ENCODE measurements around the gene PCNT. TPM values are rescaled to one million over a fixed set of nuclear protein-coding genes. Genes with fewer than 3 reads are reported as not detected.

PCNT gene
- total RNA-seq, 1 experiment from 2014 or later, result 39.6 TPM

DNA sequence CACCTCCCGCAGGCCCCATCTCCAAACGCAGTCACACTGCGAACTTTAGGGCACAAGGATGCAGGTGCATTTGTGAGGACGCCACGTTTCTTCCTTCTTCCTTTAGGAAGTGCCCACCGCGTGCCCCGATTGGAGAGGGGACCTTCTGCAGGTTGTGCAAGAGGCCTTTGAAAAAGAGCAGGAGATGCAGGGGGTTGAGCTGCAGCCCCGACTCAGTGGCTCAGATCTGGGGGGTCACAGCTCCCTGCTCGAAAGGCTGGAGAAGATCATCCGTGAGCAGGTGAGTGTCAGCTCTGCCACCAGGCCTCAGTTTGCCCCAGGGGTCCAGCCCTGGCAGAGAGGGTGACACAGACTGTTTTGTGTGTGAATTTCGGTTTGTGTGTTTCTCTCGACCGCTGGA lies 103.6 kb downstream of the PCNT start:
- no peak overlapping the region for H2BK12ac ChIP-seq (ENCODE audit: insufficient read length, low read depth, low read length)
- H2AFZ ChIP-seq (ENCODE audit: low read length), result no peak overlapping the region
- H4K5ac ChIP-seq (ENCODE audit: insufficient read length, low read depth, low read length), result no peak overlapping the region
- Mint-ChIP-seq H3K36me3 (ENCODE audit: insufficient read depth in 1 of 3, low read depth in 3 of 3) (peaks cover 18 to 48% (median 45%) of the 10 kb centered on the region in 3 experiments; a peak in 6 of 7 replicates), H3K27ac (peak overlapping the region in 2 of 3 experiments; percentile 57 to 87; a peak in 3 of 7 replicates), H3K4me1 (peaks cover 2 to 5% of the 10 kb centered on the region in 2 experiments; a peak in 3 of 4 replicates), H3K9me3 (no peaks in the 10 kb centered on the region), H3K4me3 (no peak overlapping the region), H3K27me3 (ENCODE audit: low read depth) (no peaks in the 10 kb centered on the region; the same call in 1 of the 2 replicates)
- no peak overlapping the region for H2AK5ac ChIP-seq (ENCODE audit: insufficient read length, low read length)
- no peak overlapping the region for H4K8ac ChIP-seq (replicated peaks; ENCODE audit: insufficient read length, low read depth, low read length)
- TF ChIP-seq, protein P1, sequence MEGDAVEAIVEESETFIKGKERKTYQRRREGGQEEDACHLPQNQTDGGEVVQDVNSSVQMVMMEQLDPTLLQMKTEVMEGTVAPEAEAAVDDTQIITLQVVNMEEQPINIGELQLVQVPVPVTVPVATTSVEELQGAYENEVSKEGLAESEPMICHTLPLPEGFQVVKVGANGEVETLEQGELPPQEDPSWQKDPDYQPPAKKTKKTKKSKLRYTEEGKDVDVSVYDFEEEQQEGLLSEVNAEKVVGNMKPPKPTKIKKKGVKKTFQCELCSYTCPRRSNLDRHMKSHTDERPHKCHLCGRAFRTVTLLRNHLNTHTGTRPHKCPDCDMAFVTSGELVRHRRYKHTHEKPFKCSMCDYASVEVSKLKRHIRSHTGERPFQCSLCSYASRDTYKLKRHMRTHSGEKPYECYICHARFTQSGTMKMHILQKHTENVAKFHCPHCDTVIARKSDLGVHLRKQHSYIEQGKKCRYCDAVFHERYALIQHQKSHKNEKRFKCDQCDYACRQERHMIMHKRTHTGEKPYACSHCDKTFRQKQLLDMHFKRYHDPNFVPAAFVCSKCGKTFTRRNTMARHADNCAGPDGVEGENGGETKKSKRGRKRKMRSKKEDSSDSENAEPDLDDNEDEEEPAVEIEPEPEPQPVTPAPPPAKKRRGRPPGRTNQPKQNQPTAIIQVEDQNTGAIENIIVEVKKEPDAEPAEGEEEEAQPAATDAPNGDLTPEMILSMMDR (conservative IDR thresholded peaks at IDR 0.05), result no peak
- no peak overlapping the region for H3T11ph ChIP-seq (ENCODE audit: low read length)
- H3K23ac ChIP-seq (ENCODE audit: insufficient read length, low read depth, low read length), result no peak overlapping the region
- no peaks in the 10 kb centered on the region for H3K79me2 ChIP-seq (ENCODE audit: insufficient read depth, low read length)
- no peak overlapping the region for H4K91ac ChIP-seq (ENCODE audit: insufficient read length, low read depth, low read length)
- no peaks in the 10 kb centered on the region for H3K9me3 ChIP-seq (ENCODE audit: control insufficient read depth, low read depth, low read length)
- H3K4ac ChIP-seq (ENCODE audit: low read depth, low read length), result no peak overlapping the region
- no peak overlapping the region for H2BK15ac ChIP-seq (ENCODE audit: low read depth, low read length)
- H3K56ac ChIP-seq (ENCODE audit: insufficient read length, low read depth, low read length), result no peak overlapping the region
- H3K4me1 ChIP-seq (ENCODE audit: insufficient read depth, low read length), result no peaks in the 10 kb centered on the region
- H3K4me2 ChIP-seq (ENCODE audit: insufficient read depth, insufficient read length, low read length), result no peak overlapping the region
- no peak overlapping the region for H3K27ac ChIP-seq (ENCODE audit: insufficient read length, low read depth, low read length)
- no peaks in the 10 kb centered on the region for H4K20me1 ChIP-seq (ENCODE audit: control insufficient read depth, insufficient read depth, insufficient read length)
- no peak overlapping the region for H2BK5ac ChIP-seq (ENCODE audit: insufficient read length, low read length)
- H2BK20ac ChIP-seq (ENCODE audit: low read depth, low read length, poor library complexity, severe bottlenecking), result no peak overlapping the region
- H3K79me1 ChIP-seq (ENCODE audit: insufficient read depth, low read depth, low read length, poor library complexity, severe bottlenecking), result no peaks in the 10 kb centered on the region
- H3K27me3 ChIP-seq (ENCODE audit: insufficient read depth, low read length), result no peaks in the 10 kb centered on the region
- no peak for DNase-seq
- H3K23me2 ChIP-seq (ENCODE audit: insufficient read length, low read depth, low read length, poor library complexity, severe bottlenecking), result no peaks in the 10 kb centered on the region
- no CpG with 5 or more reads among the region's 14 CpGs for WGBS (ENCODE audit: extremely low coverage, insufficient read length, low lambda C conversion rate)
- H3K14ac ChIP-seq (ENCODE audit: insufficient read depth, low read length), result no peak overlapping the region; the same call in 1 of the 2 replicates
- H3K18ac ChIP-seq (ENCODE audit: insufficient read length, low read depth, low read length), result no peak overlapping the region
- H2BK120ac ChIP-seq (ENCODE audit: low read depth, low read length, poor library complexity, severe bottlenecking), result no peak overlapping the region
- no peak overlapping the region for H3K9ac ChIP-seq (ENCODE audit: extremely low read depth, insufficient read length, low read length)

All from H9 (cell line).